ENCODE data around the gene SAMD4A.

SAMD4A gene

GRCh38 chr14:54805445-54806322 is 238.8 kb downstream of the SAMD4A start:
- DNase-seq (ENCODE audit: low read depth): peak; percentile 55

DNA sequence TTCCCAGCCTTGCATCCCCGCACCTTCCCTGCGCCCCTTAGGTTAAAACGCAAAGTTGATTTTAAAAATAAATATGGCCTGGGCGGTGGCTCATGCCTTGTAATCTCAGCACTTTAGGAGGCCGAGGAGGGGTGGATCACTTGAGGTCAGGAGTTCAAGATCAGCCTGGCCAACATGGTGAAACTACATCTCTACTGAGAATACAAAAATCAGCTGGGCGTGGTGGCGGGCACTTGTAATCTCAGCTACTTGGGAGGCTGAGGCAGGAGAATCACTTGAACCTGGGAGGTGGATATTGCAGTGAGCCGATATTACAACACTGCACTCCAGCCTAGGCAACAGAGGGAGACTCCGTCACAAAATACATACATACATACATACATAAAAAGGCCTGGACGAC is 239.7 kb downstream of the SAMD4A start:
- no peak for DNase-seq (ENCODE audit: low read depth)

- no peak for DNase-seq (ENCODE audit: low read depth)
Measured at GRCh38 chr14:54807428-54807827, 240.5 kb downstream of the SAMD4A start.

GRCh38 chr14:54807881-54808280 is 241.0 kb downstream of the SAMD4A start:
- DNase-seq (ENCODE audit: low read depth): no peak

- DNase-seq (ENCODE audit: low read depth): no peak
Measured at GRCh38 chr14:54808326-54809161, 241.6 kb downstream of the SAMD4A start.

- no peak for DNase-seq (ENCODE audit: low read depth)
Measured at GRCh38 chr14:54809767-54810166, 242.8 kb downstream of the SAMD4A start.

GRCh38 chr14:54812617-54813016 is 245.7 kb downstream of the SAMD4A start:
- DNase-seq (ENCODE audit: low read depth): no peak

DNA sequence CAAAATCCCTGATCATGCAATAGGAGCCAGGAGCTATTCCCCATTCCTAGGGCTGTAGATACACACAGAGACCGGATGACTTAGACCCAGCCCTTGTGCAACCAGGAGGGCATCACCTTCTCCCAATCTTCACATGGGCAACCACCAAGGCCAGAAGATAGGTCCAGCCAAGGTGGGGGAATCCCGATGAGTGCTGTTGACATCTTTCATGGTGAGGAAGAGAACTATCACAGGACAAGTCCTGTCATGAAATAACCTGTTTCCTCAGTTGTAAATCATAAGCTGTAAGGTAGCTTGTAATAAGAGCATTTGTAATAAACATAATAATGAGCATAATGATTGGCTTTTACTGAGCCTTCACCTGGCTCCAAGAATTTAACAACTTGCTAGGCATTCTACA is 246.2 kb downstream of the SAMD4A start:
- no peak for DNase-seq (ENCODE audit: low read depth)

DNA sequence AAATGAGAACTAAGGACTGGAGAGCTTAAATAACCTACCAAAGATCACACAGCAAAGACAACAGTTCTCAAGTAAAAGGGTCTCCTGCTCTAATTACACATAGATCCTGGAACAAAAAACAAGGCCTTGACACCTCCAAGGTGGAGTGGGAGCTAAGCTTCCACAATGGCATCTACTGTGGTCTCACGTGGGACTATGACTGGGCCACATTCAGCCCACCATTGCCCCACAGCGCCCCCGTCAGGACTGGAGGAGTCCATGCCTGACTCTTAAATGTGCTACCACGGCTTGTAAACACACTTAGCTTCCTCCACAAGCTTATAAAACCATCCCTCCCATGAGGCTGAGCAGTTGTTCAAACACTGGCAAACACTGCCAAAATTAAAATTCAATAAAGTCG is 247.1 kb downstream of the SAMD4A start:
- no peak for DNase-seq (ENCODE audit: low read depth)

DNA sequence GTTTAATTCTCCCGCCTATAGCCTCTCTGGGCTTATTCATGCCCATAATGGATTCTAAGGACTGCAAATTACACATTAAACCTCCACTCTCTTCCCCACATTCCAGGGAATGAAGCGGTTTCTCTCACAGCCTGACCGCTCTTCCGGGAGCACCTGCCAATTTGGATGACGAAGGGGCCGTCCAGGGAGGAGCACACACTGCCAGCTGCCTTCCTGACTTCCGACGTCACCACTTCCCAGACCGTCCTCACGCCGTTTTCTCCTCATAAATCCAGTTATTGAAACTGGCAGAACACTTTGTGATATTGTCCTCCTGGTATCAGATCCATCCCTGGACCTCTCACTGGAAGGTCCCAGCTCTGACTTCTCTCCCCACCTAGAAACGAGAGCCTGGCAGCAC is 248.1 kb downstream of the SAMD4A start:
- DNase-seq (ENCODE audit: low read depth): no peak

DNA sequence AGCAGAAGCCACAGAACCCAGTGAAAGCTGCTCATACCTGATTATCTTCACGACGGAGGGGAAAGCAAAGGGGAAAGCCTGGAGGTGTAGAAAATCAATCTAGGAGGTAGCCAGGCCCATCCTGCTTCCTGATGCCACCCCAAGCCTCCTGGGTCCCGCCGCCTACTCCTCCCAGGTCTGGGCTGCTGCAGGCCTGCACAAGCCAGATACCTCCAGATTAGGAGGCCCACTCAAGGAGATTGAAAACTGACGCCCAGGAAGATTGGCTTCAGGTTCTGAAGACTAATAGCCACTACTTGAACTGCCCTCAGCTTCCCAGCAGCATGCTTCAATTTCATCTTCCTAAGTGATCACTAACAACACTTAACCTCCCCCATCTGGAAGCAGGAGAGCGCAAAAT is 248.6 kb downstream of the SAMD4A start:
- DNase-seq (ENCODE audit: low read depth): no peak

- DNase-seq (ENCODE audit: low read depth): no peak
Measured at GRCh38 chr14:54816450-54816849, 249.5 kb downstream of the SAMD4A start.

DNA sequence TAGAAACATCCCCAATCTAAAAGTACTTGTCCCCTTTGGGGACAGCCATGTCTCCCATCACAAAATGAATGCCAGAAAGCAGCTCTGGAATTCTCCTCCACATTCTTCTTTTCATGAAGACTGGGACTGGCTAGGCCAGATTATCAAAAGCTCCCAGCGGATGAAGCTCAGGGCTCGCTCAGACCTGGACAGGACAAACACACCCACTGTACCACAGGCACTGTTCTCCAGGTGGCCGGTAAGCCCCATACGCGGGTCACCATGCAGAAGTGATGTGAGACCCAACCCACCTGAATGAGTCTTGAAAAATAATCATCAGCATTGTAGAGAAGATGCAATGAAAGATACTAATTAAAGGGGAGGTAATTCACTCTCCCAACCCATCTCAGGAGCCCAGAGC is 250.6 kb downstream of the SAMD4A start:
- DNase-seq (ENCODE audit: low read depth): no peak

- no peak for DNase-seq (ENCODE audit: low read depth)
Measured at GRCh38 chr14:54818201-54819133, 251.5 kb downstream of the SAMD4A start.

- DNase-seq (ENCODE audit: low read depth): no peak
Measured at GRCh38 chr14:54822685-54823084, 255.8 kb downstream of the SAMD4A start.

DNA sequence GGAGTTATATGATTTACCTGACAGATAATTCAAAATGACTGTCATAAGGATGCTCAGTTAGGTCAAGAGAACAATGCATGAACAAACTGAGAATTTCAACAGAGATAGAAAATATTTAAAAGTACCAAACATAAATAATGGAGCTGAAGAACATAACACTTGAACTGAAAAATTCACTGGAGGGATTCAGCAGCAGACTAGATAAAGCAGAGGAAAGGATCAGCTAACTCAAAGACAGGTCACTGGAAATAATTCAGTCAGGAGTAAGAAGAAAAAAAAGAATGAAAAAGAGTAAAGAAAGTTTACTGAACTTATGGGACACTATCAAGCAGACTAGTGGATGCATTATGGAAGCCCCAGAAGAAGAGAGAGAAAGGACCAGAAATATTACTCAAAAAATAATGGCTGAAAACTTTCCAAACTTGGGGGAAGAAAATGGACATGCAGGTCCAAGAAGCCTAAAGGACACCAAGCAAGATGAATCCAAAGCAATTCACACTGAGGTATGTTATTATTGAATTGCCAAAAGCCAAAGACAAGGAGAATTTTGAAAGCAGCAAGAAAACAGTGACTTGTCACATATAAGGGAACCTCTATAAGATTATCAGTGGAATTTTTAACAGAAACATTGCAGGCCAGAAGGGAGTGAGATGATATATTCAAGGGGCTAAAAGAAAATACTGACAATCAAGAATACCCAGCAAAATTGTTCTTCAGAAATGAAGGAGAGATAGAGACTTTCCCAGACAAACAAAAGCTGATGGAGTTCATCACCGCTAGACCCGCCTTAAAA is 257.0 kb downstream of the SAMD4A start:
- DNase-seq (ENCODE audit: low read depth): no peak

DNA sequence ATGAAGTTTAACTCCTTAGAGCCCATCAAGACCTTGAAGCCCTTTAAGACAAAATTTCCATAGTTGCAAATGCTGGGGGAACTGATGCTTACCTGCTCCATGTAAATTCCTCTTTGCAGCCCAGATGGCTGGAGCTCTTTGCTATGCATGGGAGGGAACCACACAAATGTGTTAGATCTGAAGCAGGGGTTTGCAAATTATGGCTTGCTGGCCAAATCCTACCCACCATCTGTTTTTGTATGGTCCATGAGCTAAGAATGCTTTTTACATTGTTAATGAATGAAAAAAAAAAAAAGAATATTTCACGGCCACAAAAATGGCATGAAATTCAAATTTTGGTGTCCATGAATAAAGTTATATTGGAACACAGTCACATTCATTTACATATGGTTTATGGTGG is 261.1 kb downstream of the SAMD4A start:
- no peak for DNase-seq (ENCODE audit: low read depth)

GRCh38 chr14:54829486-54830224 is 262.7 kb downstream of the SAMD4A start:
- DNase-seq (ENCODE audit: low read depth): no peak

DNA sequence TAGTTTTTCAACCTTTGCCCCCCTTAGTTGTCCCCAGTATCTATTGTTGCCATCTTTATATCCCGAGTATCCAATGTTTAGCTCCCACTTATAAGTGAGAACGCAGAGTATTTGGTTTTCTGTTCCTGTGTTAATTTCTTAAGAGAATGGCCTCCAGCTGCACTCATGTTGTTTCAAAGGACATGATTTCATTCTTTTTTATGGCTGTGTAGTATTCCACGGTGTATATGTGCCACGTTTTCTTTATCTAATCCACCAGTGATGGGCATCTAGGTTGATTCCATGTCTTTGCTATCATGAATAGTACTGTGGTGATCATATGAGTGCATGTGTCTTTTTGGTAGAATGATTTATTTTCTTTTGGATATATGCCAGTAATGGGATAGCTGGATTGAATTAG is 263.7 kb downstream of the SAMD4A start:
- DNase-seq (ENCODE audit: low read depth): no peak

GRCh38 chr14:54834081-54834480 is 267.2 kb downstream of the SAMD4A start:
- no peak for DNase-seq (ENCODE audit: low read depth)

GRCh38 chr14:54834727-54835126 is 267.8 kb downstream of the SAMD4A start:
- DNase-seq (ENCODE audit: low read depth): no peak
